22Rv1 (cell line): ENCODE measurements around the gene MAML3.

ENCODE experiments used
- CTCF ChIP-seq: fragments of 450-650 bp; IDR thresholded peaks from 2 replicates; pipeline ENCODE4 v1.5.1; 2017; ENCODE audit warnings: mild to moderate bottlenecking
- ZFX ChIP-seq: fragments of 450-650 bp; IDR thresholded peaks from 2 replicates; pipeline ENCODE4 v1.6.1; 2017; ENCODE audit warnings: antibody characterized with exemption, borderline replicate concordance

GRCh38 chr4:139851639-139852038 is 302.3 kb downstream of the MAML3 start:
- TF ChIP-seq CTCF = no peak
- no peak for TF ChIP-seq ZFX
